Measurements from ENCODE around the gene APBB2. TPM values are rescaled to one million over a fixed set of nuclear protein-coding genes. Genes with fewer than 3 reads are reported as not detected.

Gene APBB2
- total and polyA plus RNA-seq, 2 donors (not counting 1 experiment from before 2014, with no cell fraction given) = 4.4 to 15.8 TPM

DNA sequence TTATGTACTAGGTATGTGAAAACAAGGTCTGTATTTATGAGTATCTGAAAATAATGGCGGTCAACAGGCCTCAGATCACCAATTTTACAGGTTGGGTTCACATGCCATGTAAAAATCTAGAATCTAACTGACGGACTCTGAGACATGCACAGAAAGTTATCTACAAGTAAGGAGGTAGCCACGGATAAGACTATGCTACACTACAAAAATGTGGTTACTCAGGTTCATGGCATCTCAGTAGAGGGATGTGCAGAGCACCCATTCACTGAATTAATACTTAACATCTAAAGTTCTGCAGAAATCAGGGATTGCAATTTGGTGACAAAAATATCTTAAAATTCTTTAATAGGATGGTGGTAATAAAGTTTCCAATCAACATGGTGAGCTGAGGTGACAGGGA lies 155.9 kb downstream of the APBB2 start:
- Histone ChIP-seq H3K4me2 (replicated peaks; ENCODE audit: low read depth, low read length, poor library complexity, severe bottlenecking) (no peak overlapping the region), H3K27ac (ENCODE audit: low read length in 2 of 2) (no peak overlapping the region), H3K27me3 (replicated peaks in 1 of 4; ENCODE audit: control extremely low read depth in 1 of 4, control insufficient read depth in 3 of 4, insufficient read depth in 4 of 4, low read length in 3 of 4) (no peaks in the 10 kb centered on the region), H3K9me3 (ENCODE audit: control extremely low read depth in 1 of 3, control insufficient read depth in 2 of 3, insufficient read depth in 1 of 3, low read length in 2 of 3) (peaks cover 0 to 8% (median 0%) of the 10 kb centered on the region in 3 donors), H3K9ac (ENCODE audit: low read length) (no peak overlapping the region), H3K36me3 (replicated peaks in 1 of 2; ENCODE audit: control extremely low read depth in 1 of 2, control insufficient read depth in 1 of 2, extremely low read depth in 1 of 2, insufficient read depth in 2 of 2, low read length in 1 of 2) (no peaks in the 10 kb centered on the region), H2AFZ (ENCODE audit: insufficient read depth, low read depth, low read length, poor library complexity, severe bottlenecking) (no peak overlapping the region), H4K20me1 (ENCODE audit: control insufficient read depth, insufficient read depth, low read length, poor library complexity, severe bottlenecking) (no peaks in the 10 kb centered on the region), H3K4me1 (ENCODE audit: control insufficient read depth in 2 of 2, insufficient read depth in 2 of 2, low read length in 2 of 2) (no peaks in the 10 kb centered on the region), H3K79me2 (ENCODE audit: control insufficient read depth, insufficient read depth, low read length) (no peaks in the 10 kb centered on the region), H3K4me3 (ENCODE audit: control extremely low read depth in 1 of 5, extremely low read depth in 1 of 5, insufficient read depth in 1 of 5, low read depth in 2 of 5, low read length in 4 of 5) (no peak overlapping the region)
- no peak for TF ChIP-seq EZH2 (IDR thresholded peaks at IDR 0.05; ENCODE audit: borderline replicate concordance, insufficient read depth, low read depth, low read length, poor library complexity, severe bottlenecking)
- TF ChIP-seq, protein P1, sequence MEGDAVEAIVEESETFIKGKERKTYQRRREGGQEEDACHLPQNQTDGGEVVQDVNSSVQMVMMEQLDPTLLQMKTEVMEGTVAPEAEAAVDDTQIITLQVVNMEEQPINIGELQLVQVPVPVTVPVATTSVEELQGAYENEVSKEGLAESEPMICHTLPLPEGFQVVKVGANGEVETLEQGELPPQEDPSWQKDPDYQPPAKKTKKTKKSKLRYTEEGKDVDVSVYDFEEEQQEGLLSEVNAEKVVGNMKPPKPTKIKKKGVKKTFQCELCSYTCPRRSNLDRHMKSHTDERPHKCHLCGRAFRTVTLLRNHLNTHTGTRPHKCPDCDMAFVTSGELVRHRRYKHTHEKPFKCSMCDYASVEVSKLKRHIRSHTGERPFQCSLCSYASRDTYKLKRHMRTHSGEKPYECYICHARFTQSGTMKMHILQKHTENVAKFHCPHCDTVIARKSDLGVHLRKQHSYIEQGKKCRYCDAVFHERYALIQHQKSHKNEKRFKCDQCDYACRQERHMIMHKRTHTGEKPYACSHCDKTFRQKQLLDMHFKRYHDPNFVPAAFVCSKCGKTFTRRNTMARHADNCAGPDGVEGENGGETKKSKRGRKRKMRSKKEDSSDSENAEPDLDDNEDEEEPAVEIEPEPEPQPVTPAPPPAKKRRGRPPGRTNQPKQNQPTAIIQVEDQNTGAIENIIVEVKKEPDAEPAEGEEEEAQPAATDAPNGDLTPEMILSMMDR (IDR thresholded peaks at IDR 0.05) = no peak
- intact Hi-C loops (cut with micrococcal nuclease) = no loop called here
- H3K4me3 Mint-ChIP-seq = no peak overlapping the region
- peaks cover 11% of the 10 kb centered on the region for H3K27me3 Mint-ChIP-seq
- DNase-seq (no peak), ATAC-seq (ENCODE audit: low read depth) (no peak)
- ChIA-PET CTCF (no interaction called here), POLR2A (no interaction called here)
- WGBS (ENCODE audit: insufficient coverage) = 100% methylated on average over 1 of the region's 3 CpGs
- no peaks in the 10 kb centered on the region for H3K9me3 Mint-ChIP-seq (ENCODE audit: insufficient read depth)
- H3K27ac Mint-ChIP-seq = no peak overlapping the region
- H3K4me1 Mint-ChIP-seq = no peaks in the 10 kb centered on the region

DNA sequence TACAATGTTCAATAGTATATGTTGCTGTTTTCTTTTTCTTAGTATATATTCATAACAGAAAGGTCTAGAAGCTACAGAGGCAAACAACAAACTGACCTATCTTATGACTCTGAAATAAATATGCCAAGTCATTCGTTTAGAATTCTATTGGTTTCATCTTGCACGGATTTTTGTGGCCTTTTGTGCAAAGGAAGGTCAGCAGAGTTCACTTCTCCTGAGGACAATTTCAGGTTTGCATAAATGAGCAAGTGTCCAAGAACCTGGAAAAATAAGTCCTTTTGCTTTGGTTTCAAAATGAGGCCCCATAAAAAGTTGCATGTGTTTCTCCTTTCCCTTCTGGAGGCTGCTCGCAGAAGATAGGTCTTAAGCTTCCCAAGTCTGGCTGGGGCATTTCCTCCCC lies 156.9 kb downstream of the APBB2 start:
- Histone ChIP-seq H2AFZ (ENCODE audit: insufficient read depth, low read depth, low read length, poor library complexity, severe bottlenecking) (no peak overlapping the region), H3K4me3 (ENCODE audit: control extremely low read depth in 1 of 5, extremely low read depth in 1 of 5, insufficient read depth in 1 of 5, low read depth in 2 of 5, low read length in 4 of 5) (no peak overlapping the region), H3K9me3 (ENCODE audit: control extremely low read depth in 1 of 3, control insufficient read depth in 2 of 3, insufficient read depth in 1 of 3, low read length in 2 of 3) (peaks cover 0 to 8% (median 0%) of the 10 kb centered on the region in 3 donors), H3K79me2 (ENCODE audit: control insufficient read depth, insufficient read depth, low read length) (no peaks in the 10 kb centered on the region), H3K4me1 (ENCODE audit: control insufficient read depth in 2 of 2, insufficient read depth in 2 of 2, low read length in 2 of 2) (no peaks in the 10 kb centered on the region), H4K20me1 (ENCODE audit: control insufficient read depth, insufficient read depth, low read length, poor library complexity, severe bottlenecking) (no peaks in the 10 kb centered on the region), H3K36me3 (replicated peaks in 1 of 2; ENCODE audit: control extremely low read depth in 1 of 2, control insufficient read depth in 1 of 2, extremely low read depth in 1 of 2, insufficient read depth in 2 of 2, low read length in 1 of 2) (no peaks in the 10 kb centered on the region), H3K27ac (ENCODE audit: low read length in 2 of 2) (no peak overlapping the region), H3K4me2 (replicated peaks; ENCODE audit: low read depth, low read length, poor library complexity, severe bottlenecking) (no peak overlapping the region), H3K27me3 (replicated peaks in 1 of 4; ENCODE audit: control extremely low read depth in 1 of 4, control insufficient read depth in 3 of 4, insufficient read depth in 4 of 4, low read length in 3 of 4) (no peaks in the 10 kb centered on the region), H3K9ac (ENCODE audit: low read length) (no peak overlapping the region)
- Mint-ChIP-seq H3K4me1 (no peaks in the 10 kb centered on the region), H3K27ac (no peak overlapping the region), H3K4me3 (no peak overlapping the region), H3K9me3 (ENCODE audit: insufficient read depth) (no peaks in the 10 kb centered on the region), H3K27me3 (peaks cover 11% of the 10 kb centered on the region)
- CTCF ChIA-PET = no interaction called here
- no peak for DNase-seq
- ATAC-seq (ENCODE audit: low read depth) = no peak
- POLR2A ChIA-PET = no interaction called here
- TF ChIP-seq EZH2 (IDR thresholded peaks at IDR 0.05; ENCODE audit: borderline replicate concordance, insufficient read depth, low read depth, low read length, poor library complexity, severe bottlenecking) = no peak
- TF ChIP-seq, protein P1 (IDR thresholded peaks at IDR 0.05) = no peak
- 88% methylated on average over 3 of the region's 3 CpGs for WGBS (ENCODE audit: insufficient coverage)
- intact Hi-C loops (cut with micrococcal nuclease) = no loop called here
